Activated effector memory CD4-positive, alpha-beta T cell treated with anti-CD3 and anti-CD28 coated beads, Interleukin-2, amount 50 U/mL, for 16 hours (primary cell): ENCODE measurements around the gene COL13A1.

Source experiments
- DNase-seq: peaks from one replicate; pipeline ENCODE4 v3.0.0-alpha.2; 2020

The COL13A1 gene

GRCh38 chr10:69955211-69955805, 153.6 kb downstream of the COL13A1 start:
- no peak for DNase-seq

GRCh38 chr10:69955897-69956740, 154.4 kb downstream of the COL13A1 start:
- DNase-seq, result no peak

- DNase-seq, result no peak
Observed at GRCh38 chr10:69956741-69957230, 155.1 kb downstream of the COL13A1 start.

- DNase-seq, result no peak
Observed at GRCh38 chr10:69957241-69957885, 155.7 kb downstream of the COL13A1 start.

GRCh38 chr10:69957886-69958555, 156.3 kb downstream of the COL13A1 start:
- no peak for DNase-seq

- no peak for DNase-seq
Observed at GRCh38 chr10:69958556-69958902, 156.8 kb downstream of the COL13A1 start.

GRCh38 chr10:69959911-69960310, 158.2 kb downstream of the COL13A1 start:
- no peak for DNase-seq

GRCh38 chr10:69960606-69960987, 158.9 kb downstream of the COL13A1 start:
- DNase-seq, result no peak

GRCh38 chr10:69960988-69961880, 159.5 kb downstream of the COL13A1 start:
- no peak for DNase-seq

GRCh38 chr10:69961881-69962745, 160.4 kb downstream of the COL13A1 start:
- DNase-seq, result no peak

GRCh38 chr10:69962746-69963135, 161.0 kb downstream of the COL13A1 start:
- DNase-seq, result no peak

- no peak for DNase-seq
Observed at GRCh38 chr10:69963178-69963834, 161.6 kb downstream of the COL13A1 start.

- no peak for DNase-seq
Observed at GRCh38 chr10:69963835-69964710, 162.4 kb downstream of the COL13A1 start.

- no peak for DNase-seq
Observed at GRCh38 chr10:69965086-69965485, 163.4 kb downstream of the COL13A1 start.

- no peak for DNase-seq
Observed at GRCh38 chr10:69965919-69966662, 164.4 kb downstream of the COL13A1 start.

- DNase-seq, result no peak
Observed at GRCh38 chr10:69968830-69969229, 167.1 kb downstream of the COL13A1 start.

GRCh38 chr10:69969977-69970376, 168.3 kb downstream of the COL13A1 start:
- DNase-seq, result no peak

- DNase-seq, result no peak
Observed at GRCh38 chr10:69972981-69973397, 171.3 kb downstream of the COL13A1 start.

GRCh38 chr10:69973678-69974077, 172.0 kb downstream of the COL13A1 start:
- no peak for DNase-seq
